Fibroblast of mammary gland (primary cell): ENCODE results near the gene CSNK1D.

ENCODE experiments used
- DNase-seq: peaks from one replicate; pipeline ENCODE4 v3.0.0-alpha.2; 2010; ENCODE audit warnings: low read depth
- H3K4me3 ChIP-seq: 2 replicates; pipeline ENCODE4 v1.5.1; 2011; ENCODE audit warnings: low read depth, mild to moderate bottlenecking, low read length, moderate library complexity; ENCODE audit not compliant: control insufficient read depth
- TF ChIP-seq, protein P1 (sequence below): conservative IDR thresholded peaks from 2 replicates; pipeline ENCODE4 v1.5.1; 2011; ENCODE audit warnings: low read depth, low read length, inconsistent platforms; ENCODE audit not compliant: control insufficient read depth, insufficient read depth

The CSNK1D gene

DNA sequence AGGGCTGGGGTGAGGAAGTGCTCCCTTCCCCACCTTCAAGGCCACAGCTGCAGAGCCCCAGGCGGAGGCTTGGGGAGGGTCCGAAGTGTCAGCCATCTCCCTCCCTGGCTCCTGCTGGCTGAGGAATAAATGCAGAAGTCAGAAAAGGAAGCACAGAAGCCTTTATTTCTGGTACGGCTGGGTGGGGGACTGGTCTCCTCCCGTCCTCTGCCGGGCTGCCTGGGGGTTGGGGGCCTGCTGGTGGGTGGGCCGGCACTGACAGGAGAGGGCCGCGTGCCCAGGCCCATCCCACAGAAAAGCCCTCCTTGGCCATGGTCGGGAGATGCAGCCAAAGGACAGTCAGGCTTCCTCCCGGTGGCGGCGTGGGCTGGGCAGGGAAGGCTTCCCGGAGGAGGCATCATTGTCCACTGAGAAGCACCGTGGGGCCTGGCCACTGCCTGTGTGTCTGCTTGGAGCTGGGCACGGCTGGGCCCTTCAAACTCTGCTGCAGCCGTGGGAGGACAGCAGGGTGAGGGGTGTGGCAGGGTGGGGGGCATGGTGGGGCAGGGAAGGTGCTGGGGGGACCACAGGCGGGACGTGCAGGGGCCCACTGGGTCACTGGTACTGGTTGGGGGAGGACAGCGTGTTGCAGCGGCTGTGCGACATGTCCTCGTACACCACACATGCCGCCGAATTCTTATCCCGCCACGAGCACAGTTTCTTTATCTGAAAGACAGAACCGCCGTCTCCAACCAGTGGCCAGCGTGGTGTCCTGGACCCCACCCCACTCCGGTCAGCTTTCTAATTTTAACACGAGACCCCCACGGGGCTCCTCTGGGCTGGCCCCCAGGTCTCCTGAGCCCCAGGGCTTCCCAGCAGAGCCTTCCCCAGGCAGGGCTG is 41.5 kb upstream of the CSNK1D start:
- TF ChIP-seq, protein P1, sequence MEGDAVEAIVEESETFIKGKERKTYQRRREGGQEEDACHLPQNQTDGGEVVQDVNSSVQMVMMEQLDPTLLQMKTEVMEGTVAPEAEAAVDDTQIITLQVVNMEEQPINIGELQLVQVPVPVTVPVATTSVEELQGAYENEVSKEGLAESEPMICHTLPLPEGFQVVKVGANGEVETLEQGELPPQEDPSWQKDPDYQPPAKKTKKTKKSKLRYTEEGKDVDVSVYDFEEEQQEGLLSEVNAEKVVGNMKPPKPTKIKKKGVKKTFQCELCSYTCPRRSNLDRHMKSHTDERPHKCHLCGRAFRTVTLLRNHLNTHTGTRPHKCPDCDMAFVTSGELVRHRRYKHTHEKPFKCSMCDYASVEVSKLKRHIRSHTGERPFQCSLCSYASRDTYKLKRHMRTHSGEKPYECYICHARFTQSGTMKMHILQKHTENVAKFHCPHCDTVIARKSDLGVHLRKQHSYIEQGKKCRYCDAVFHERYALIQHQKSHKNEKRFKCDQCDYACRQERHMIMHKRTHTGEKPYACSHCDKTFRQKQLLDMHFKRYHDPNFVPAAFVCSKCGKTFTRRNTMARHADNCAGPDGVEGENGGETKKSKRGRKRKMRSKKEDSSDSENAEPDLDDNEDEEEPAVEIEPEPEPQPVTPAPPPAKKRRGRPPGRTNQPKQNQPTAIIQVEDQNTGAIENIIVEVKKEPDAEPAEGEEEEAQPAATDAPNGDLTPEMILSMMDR = no peak
- DNase-seq = no peak
- H3K4me3 ChIP-seq = no peak overlapping the region

GRCh38 chr17:82314012-82314726 is 40.7 kb upstream of the CSNK1D start:
- DNase-seq = no peak
- no peak overlapping the region for H3K4me3 ChIP-seq
- TF ChIP-seq, protein P1 = no peak

- TF ChIP-seq, protein P1 = no peak
- DNase-seq = no peak
- H3K4me3 ChIP-seq = no peak overlapping the region
These were observed 39.9 kb upstream of the CSNK1D start for GRCh38 chr17:82313195-82314011.

DNA sequence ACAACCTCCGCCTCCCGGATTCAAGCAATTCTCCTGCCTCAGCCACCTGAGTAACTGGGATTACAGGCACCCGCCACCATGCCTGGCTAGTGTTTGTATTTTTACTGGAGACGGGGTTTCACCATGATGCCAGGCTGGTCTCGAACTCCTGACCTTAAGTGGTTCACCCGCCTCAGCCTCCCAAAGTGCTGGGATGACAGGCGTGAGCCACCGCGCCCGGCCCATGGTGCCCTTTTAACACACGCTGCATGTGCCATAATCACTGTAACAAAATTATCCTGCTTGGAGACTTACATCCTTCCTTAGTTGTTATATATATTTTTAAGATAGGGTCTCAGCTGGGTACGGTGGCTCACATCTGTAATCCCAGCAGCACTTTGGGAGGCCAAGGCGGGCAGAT is 38.5 kb upstream of the CSNK1D start:
- no peak overlapping the region for H3K4me3 ChIP-seq
- TF ChIP-seq, protein P1 = no peak
- DNase-seq = no peak

GRCh38 chr17:82310877-82311276 is 37.4 kb upstream of the CSNK1D start:
- DNase-seq = no peak
- H3K4me3 ChIP-seq = no peak overlapping the region
- TF ChIP-seq, protein P1 = no peak

DNA sequence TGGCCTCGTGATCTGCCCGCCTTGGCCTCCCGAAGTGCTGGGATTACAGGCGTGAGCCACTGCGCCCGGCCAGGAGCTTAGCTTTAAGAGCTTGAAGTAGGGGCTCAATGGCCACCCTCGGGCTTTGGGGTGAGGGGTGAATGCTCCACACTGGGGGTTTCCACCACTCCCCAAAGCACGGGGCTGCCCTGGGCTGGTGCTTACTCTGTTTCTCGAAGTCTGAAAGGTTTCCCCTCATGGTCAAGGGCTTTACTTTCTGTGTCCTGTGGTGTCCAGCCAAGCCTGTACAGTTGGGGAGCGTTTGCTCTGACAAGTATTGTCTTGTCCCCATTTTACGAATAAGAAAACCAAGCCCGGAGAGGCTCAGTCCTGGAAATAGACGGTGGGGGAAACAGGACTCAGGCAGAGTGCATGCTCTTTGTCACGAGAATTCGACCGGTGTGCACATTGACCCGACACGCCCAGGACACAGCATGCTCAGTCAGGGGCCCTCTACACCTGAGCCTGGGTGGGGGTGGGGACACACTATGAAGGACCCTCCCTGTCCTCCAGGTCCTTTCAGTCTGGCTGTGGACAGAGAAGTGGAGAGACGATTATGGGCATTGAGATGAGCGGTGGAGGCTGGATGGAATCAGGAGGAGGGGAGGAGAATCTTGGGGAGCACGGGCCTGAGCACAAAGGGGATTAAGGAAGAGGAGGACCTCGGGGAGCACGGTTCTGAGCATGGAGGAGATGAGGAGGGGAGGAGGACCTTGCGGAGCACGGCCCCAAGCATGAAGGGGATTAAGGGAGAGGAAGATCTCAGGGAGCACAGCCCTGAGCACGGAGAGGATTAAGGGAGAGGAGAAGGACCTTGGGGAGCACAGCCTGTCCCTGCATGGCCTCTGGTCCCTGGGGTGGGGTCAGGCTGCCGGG is 36.4 kb upstream of the CSNK1D start:
- TF ChIP-seq, protein P1 = no peak
- H3K4me3 ChIP-seq = no peak overlapping the region
- no peak for DNase-seq
